ENCODE data around the gene LCLAT1. TPM values are rescaled to one million over a fixed set of nuclear protein-coding genes. Genes with fewer than 3 reads are reported as not detected.
"Not testable (repeated sequence)": the region's sequence is repeated elsewhere in the genome, so short reads cannot be mapped to it uniquely, and the experiment has no call there.

The LCLAT1 gene
- total and polyA plus RNA-seq, 4 experiments from 2014 or later, result 6.1 to 24.9 (median 12.8) TPM

DNA sequence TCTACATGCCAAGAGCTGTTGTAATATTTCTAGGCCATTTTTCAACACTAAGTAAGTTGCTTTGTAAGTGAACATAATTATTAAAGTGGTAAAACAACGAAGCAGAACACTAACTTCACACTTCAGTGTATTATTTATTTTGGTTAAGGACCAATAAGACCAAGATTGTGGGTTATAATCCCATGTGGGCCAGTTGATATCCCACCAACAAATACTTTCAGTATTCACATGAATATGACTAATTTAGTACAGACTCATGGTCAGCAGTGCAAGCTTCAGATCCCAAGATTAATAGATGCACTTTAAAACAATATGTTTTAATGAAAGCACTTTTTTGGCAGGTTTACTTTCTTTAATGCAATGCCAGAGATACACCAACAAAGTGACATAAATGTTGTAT, 154.3 kb downstream of the LCLAT1 start:
- CTCF ChIA-PET (ENCODE audit: partially characterized antibody), result no interaction called here
- no peak overlapping the region for H3K27ac Mint-ChIP-seq

DNA sequence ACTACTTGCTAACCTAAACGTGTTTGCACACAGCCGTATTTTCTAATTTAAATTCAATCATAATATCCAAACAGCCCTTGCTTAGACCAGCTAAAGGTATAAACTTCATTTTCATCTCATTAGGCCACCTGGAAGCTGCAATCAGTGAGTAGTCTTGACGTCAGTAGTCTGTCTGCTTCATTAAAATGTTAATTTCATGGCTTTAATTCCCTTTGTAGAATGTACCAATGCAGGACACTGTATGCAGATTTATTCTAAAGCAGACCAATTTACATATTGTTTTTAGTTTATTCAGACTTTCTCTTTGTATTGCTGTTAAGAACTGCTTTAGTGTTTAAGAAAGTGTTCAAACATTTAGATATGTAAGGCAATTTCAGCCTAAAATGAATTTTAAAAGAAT, 158.2 kb downstream of the LCLAT1 start:
- H3K36me3 Mint-ChIP-seq, result peaks cover 9 to 30% of the 10 kb centered on the region in 2 donors
- H3K27me3 Mint-ChIP-seq, result no peaks in the 10 kb centered on the region

More for the DNA sequence above, 154.3 kb downstream of the LCLAT1 start:
- Mint-ChIP-seq H3K9me3 (peaks cover 5 to 16% (median 9%) of the 10 kb centered on the region in 8 donors), H3K36me3 (peaks cover 21 to 49% of the 10 kb centered on the region in 2 donors), H3K4me1 (peaks cover 0 to 3% (median 0%) of the 10 kb centered on the region in 4 donors), H3K4me3 (no peak overlapping the region), H3K27me3 (no peaks in the 10 kb centered on the region)
- no peaks in the 10 kb centered on the region for H3K4me1 ChIP-seq (ENCODE audit: insufficient read depth, low read length)
- H3K27me3 ChIP-seq (ENCODE audit: insufficient read depth, low read length), result no peaks in the 10 kb centered on the region
- no peaks in the 10 kb centered on the region for H3K36me3 ChIP-seq (ENCODE audit: insufficient read depth, low read length)
- intact Hi-C loops (cut with micrococcal nuclease), result no loop called here
- H3K4me3 ChIP-seq (ENCODE audit: low read length in 2 of 2), result no peak overlapping the region
- no peak overlapping the region for H3K27ac ChIP-seq (ENCODE audit: low read depth, low read length)
- POLR2A ChIA-PET (ENCODE audit: partially characterized antibody), result no interaction called here
- no peak for DNase-seq
- H3K9me3 ChIP-seq (ENCODE audit: control insufficient read depth in 1 of 2, low read length in 2 of 2), result no peaks in the 10 kb centered on the region

DNA sequence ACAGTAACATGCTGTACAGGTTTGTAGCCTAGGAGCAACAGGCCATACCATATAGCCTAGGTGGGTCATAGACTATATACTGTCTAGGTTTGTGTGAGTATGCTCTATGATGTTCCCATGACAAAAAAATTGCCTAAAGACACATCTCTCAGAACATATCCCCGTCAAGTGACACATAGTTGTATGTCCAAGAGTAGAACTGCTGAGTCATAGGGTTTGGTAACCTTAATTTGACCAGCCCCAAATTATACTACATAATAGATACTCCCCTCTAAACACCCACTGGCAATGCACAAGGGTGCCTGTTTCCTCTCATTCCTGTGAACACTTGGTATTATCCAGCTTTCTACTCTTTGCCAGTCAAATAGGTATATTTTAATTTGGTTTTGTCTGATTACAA, 161.6 kb downstream of the LCLAT1 start:
- peaks cover 8 to 22% of the 10 kb centered on the region in 2 donors for H3K36me3 Mint-ChIP-seq
- H3K4me1 ChIP-seq (ENCODE audit: insufficient read depth, low read length), result no peaks in the 10 kb centered on the region
- intact Hi-C loops (cut with micrococcal nuclease), result no loop called here
- DNase-seq, result no peak
- peaks cover 0 to under 1% (median 0%) of the 10 kb centered on the region in 4 donors for H3K4me1 Mint-ChIP-seq
- H3K9me3 Mint-ChIP-seq, result no peaks in the 10 kb centered on the region
- no peaks in the 10 kb centered on the region for H3K9me3 ChIP-seq (ENCODE audit: control insufficient read depth in 1 of 2, low read length in 2 of 2)
- no peak overlapping the region for H3K27ac ChIP-seq (ENCODE audit: low read depth, low read length)
- POLR2A ChIA-PET (ENCODE audit: partially characterized antibody), result no interaction called here
- CTCF ChIA-PET (ENCODE audit: partially characterized antibody), result no interaction called here
- no peaks in the 10 kb centered on the region for H3K27me3 Mint-ChIP-seq
- no peaks in the 10 kb centered on the region for H3K27me3 ChIP-seq (ENCODE audit: insufficient read depth, low read length)
- H3K27ac Mint-ChIP-seq, result no peak overlapping the region
- no peak overlapping the region for H3K4me3 ChIP-seq (ENCODE audit: low read length in 2 of 2)
- H3K4me3 Mint-ChIP-seq, result no peak overlapping the region
- no peaks in the 10 kb centered on the region for H3K36me3 ChIP-seq (ENCODE audit: insufficient read depth, low read length)

More for the DNA sequence above, 158.2 kb downstream of the LCLAT1 start:
- Histone ChIP-seq H3K27me3 (ENCODE audit: insufficient read depth, low read length) (no peaks in the 10 kb centered on the region), H3K4me3 (ENCODE audit: low read length in 2 of 2) (no peak overlapping the region), H3K9me3 (ENCODE audit: control insufficient read depth in 1 of 2, low read length in 2 of 2) (no peaks in the 10 kb centered on the region), H3K36me3 (ENCODE audit: insufficient read depth, low read length) (no peaks in the 10 kb centered on the region), H3K4me1 (ENCODE audit: insufficient read depth, low read length) (no peaks in the 10 kb centered on the region), H3K27ac (ENCODE audit: low read depth, low read length) (no peak overlapping the region)
- Mint-ChIP-seq H3K4me3 (no peak overlapping the region), H3K4me1 (peaks cover 0 to 3% (median 0%) of the 10 kb centered on the region in 4 donors), H3K27ac (no peak overlapping the region), H3K9me3 (peaks cover 0 to 1% (median 0%) of the 10 kb centered on the region in 8 donors)
- intact Hi-C loops (cut with micrococcal nuclease), result no loop called here
- DNase-seq, result no peak
- ChIA-PET CTCF (ENCODE audit: partially characterized antibody) (no interaction called here), POLR2A (ENCODE audit: partially characterized antibody) (no interaction called here)

DNA sequence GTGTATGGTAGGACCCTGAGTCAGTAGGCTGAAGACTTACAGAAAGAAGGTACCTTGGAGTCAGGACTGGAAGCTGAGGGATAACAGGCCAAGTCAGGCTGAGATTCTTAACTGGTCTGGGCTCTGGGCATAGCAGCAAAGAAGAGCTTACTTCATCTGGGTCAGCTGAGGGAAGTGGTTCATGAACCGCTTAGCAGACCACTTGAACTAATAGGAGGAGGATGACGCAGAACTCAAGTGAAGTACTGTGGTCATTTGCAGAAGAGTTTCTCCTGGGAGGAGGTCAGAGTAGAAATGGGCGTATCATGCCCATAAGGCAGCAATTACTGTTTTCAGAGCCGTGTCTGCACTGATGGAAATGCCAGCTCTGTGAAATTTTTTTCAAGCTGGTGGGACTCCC, 164.5 kb downstream of the LCLAT1 start:
- no peaks in the 10 kb centered on the region for H3K4me1 ChIP-seq (ENCODE audit: insufficient read depth, low read length)
- no peak overlapping the region for H3K4me3 ChIP-seq (ENCODE audit: low read length in 2 of 2)
- H3K36me3 Mint-ChIP-seq, result peaks cover 7 to 21% of the 10 kb centered on the region in 2 donors
- DNase-seq, result no peak
- H3K9me3 Mint-ChIP-seq, result no peaks in the 10 kb centered on the region
- ChIA-PET CTCF (ENCODE audit: partially characterized antibody) (interaction anchor here (1.1 to 1.3 kb wide), 2 partner anchors 21 to 99 kb away, joined by 3 to 4 read pairs; no protein-coding TSS in a partner anchor), POLR2A (ENCODE audit: partially characterized antibody) (no interaction called here)
- H3K9me3 ChIP-seq (ENCODE audit: control insufficient read depth in 1 of 2, low read length in 2 of 2), result no peaks in the 10 kb centered on the region
- no peaks in the 10 kb centered on the region for H3K36me3 ChIP-seq (ENCODE audit: insufficient read depth, low read length)
- intact Hi-C loops (cut with micrococcal nuclease), result no loop called here
- H3K27me3 Mint-ChIP-seq, result no peaks in the 10 kb centered on the region
- no peak overlapping the region for H3K4me3 Mint-ChIP-seq
- no peaks in the 10 kb centered on the region for H3K4me1 Mint-ChIP-seq
- H3K27me3 ChIP-seq (ENCODE audit: insufficient read depth, low read length), result no peaks in the 10 kb centered on the region
- no peak overlapping the region for H3K27ac ChIP-seq (ENCODE audit: low read depth, low read length)
- H3K27ac Mint-ChIP-seq, result no peak overlapping the region

DNA sequence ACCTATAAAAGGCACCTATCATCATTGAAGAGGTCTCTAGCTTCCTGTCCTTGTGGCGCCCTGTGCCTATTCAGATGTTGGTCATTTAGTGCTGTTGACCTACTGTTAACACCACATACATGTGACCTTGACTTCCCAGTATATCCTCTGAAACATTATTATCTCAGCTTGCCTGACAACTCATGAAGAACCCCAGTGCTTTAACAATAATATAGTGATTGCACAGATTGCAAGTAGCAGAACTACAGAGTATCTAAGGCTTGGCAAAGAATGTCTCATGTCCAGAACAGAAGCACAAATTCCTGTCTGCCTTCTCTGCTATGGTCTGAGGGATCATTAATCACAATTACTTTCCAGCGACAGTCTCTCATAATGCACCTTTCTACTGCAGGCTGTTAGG, 165.3 kb downstream of the LCLAT1 start:
- peaks cover 6 to 21% of the 10 kb centered on the region in 2 donors for H3K36me3 Mint-ChIP-seq
- H3K9me3 Mint-ChIP-seq, result no peaks in the 10 kb centered on the region
- H3K27me3 Mint-ChIP-seq, result no peaks in the 10 kb centered on the region
- Histone ChIP-seq H3K36me3 (ENCODE audit: insufficient read depth, low read length) (no peaks in the 10 kb centered on the region), H3K27ac (ENCODE audit: low read depth, low read length) (no peak overlapping the region), H3K27me3 (ENCODE audit: insufficient read depth, low read length) (no peaks in the 10 kb centered on the region), H3K9me3 (ENCODE audit: control insufficient read depth in 1 of 2, low read length in 2 of 2) (no peaks in the 10 kb centered on the region), H3K4me3 (ENCODE audit: low read length in 2 of 2) (no peak overlapping the region), H3K4me1 (ENCODE audit: insufficient read depth, low read length) (no peaks in the 10 kb centered on the region)
- intact Hi-C loops (cut with micrococcal nuclease), result no loop called here
- no peaks in the 10 kb centered on the region for H3K4me1 Mint-ChIP-seq
- ChIA-PET CTCF (ENCODE audit: partially characterized antibody) (interaction anchor here (1.1 to 1.3 kb wide), 2 partner anchors 21 to 99 kb away, joined by 3 to 4 read pairs; no protein-coding TSS in a partner anchor), POLR2A (ENCODE audit: partially characterized antibody) (no interaction called here)
- H3K4me3 Mint-ChIP-seq, result no peak overlapping the region
- H3K27ac Mint-ChIP-seq, result no peak overlapping the region
- DNase-seq, result no peak

DNA sequence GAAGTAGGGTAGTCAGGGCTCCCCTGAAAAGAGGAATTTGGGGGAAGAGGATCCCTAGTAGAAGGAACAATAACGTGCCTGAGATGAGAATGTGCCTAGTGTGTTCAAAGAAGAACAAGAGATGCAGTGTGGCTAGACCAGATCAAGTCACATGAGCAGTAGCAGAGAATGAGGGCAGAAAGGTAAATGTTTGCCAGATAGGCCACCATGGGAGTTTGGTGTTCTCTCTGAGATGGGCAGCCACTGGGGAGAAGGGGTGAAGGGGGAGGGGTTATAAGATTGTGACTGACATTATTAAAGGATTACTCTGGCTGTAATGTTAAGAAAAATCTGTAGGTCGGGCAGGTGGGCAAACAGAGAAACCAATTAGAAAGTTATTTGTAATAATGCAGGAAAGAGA, 166.0 kb downstream of the LCLAT1 start:
- Histone ChIP-seq H3K27me3 (ENCODE audit: insufficient read depth, low read length) (no peaks in the 10 kb centered on the region), H3K4me1 (ENCODE audit: insufficient read depth, low read length) (no peaks in the 10 kb centered on the region), H3K27ac (ENCODE audit: low read depth, low read length) (no peak overlapping the region), H3K9me3 (ENCODE audit: control insufficient read depth in 1 of 2, low read length in 2 of 2) (no peaks in the 10 kb centered on the region), H3K4me3 (ENCODE audit: low read length in 2 of 2) (no peak overlapping the region), H3K36me3 (ENCODE audit: insufficient read depth, low read length) (no peaks in the 10 kb centered on the region)
- Mint-ChIP-seq H3K4me3 (peak overlapping the region in 1 of 8 donors; percentile 13), H3K9me3 (no peaks in the 10 kb centered on the region), H3K36me3 (peaks cover 5 to 18% of the 10 kb centered on the region in 2 donors), H3K27me3 (no peaks in the 10 kb centered on the region), H3K27ac (no peak overlapping the region), H3K4me1 (no peaks in the 10 kb centered on the region)
- ChIA-PET POLR2A (ENCODE audit: partially characterized antibody) (no interaction called here), CTCF (ENCODE audit: partially characterized antibody) (interaction anchor here (1.3 kb wide), 1 partner anchor 98 kb away, joined by 3 read pairs; no protein-coding TSS in a partner anchor)
- intact Hi-C loops (cut with micrococcal nuclease), result no loop called here
- DNase-seq, result no peak

DNA sequence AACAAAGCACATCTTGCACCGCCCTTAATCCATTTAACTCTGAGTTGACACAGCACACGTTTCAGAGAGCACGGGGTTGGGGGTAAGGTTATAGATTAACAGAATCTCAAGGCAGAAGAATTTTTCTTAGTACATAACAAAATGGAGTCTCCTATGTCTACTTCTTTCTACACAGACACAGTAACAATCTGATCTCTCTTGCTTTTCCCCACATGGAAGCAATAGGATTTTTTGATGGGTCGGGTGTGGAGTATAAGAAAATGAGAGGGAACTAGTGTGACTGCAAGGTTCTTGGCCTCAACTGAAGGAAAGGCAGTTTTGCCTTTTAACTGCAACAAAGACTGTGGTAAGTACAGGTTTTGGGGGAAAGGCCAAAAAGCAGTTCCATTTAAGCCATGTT, 167.2 kb downstream of the LCLAT1 start:
- H3K4me3 ChIP-seq (ENCODE audit: low read length in 2 of 2); DNase-seq; H3K27me3 ChIP-seq (ENCODE audit: insufficient read depth, low read length); intact Hi-C loops (cut with micrococcal nuclease); H3K27ac ChIP-seq (ENCODE audit: low read depth, low read length); H3K9me3 ChIP-seq (ENCODE audit: control insufficient read depth in 1 of 2, low read length in 2 of 2); H3K27ac Mint-ChIP-seq; CTCF ChIA-PET (ENCODE audit: partially characterized antibody); H3K27me3 Mint-ChIP-seq; H3K36me3 ChIP-seq (ENCODE audit: insufficient read depth, low read length); H3K4me3 Mint-ChIP-seq; H3K4me1 ChIP-seq (ENCODE audit: insufficient read depth, low read length); H3K9me3 Mint-ChIP-seq; H3K4me1 Mint-ChIP-seq; POLR2A ChIA-PET (ENCODE audit: partially characterized antibody): not testable (repeated sequence)
- peaks cover 4 to 20% of the 10 kb centered on the region in 2 donors for H3K36me3 Mint-ChIP-seq

DNA sequence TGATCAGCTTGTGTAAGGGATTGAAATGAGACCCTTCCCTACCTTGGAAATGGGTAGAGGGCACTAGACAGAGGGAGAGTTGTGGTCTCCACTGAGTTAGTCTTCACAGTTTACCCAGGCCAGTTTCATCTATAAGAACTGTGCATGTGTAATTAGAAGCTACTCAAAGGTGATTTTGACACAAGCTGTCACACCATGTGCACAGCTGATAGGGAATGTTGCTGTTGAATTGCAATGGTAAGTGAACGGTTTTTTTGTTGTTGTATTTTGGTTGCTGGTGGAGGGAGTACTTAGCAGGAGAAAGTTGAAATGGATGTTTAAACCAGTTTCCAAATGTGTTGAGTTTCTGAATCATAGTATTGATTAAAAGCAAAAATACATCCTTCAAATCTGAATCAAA, 168.9 kb downstream of the LCLAT1 start:
- no peaks in the 10 kb centered on the region for H3K4me1 Mint-ChIP-seq
- no peak overlapping the region for H3K4me3 Mint-ChIP-seq

More for the DNA sequence above, 168.9 kb downstream of the LCLAT1 start:
- Mint-ChIP-seq H3K27ac (no peak overlapping the region), H3K36me3 (peaks cover 3 to 27% of the 10 kb centered on the region in 2 donors), H3K9me3 (no peaks in the 10 kb centered on the region), H3K27me3 (no peaks in the 10 kb centered on the region)
- intact Hi-C loops (cut with micrococcal nuclease), result no loop called here
- DNase-seq, result no peak
- H3K27ac ChIP-seq (ENCODE audit: low read depth, low read length), result no peak overlapping the region
- H3K4me3 ChIP-seq (ENCODE audit: low read length in 2 of 2), result no peak overlapping the region
- CTCF ChIA-PET (ENCODE audit: partially characterized antibody), result no interaction called here
- no peaks in the 10 kb centered on the region for H3K9me3 ChIP-seq (ENCODE audit: control insufficient read depth in 1 of 2, low read length in 2 of 2)
- no peaks in the 10 kb centered on the region for H3K27me3 ChIP-seq (ENCODE audit: insufficient read depth, low read length)
- H3K36me3 ChIP-seq (ENCODE audit: insufficient read depth, low read length), result no peaks in the 10 kb centered on the region
- no peaks in the 10 kb centered on the region for H3K4me1 ChIP-seq (ENCODE audit: insufficient read depth, low read length)
- POLR2A ChIA-PET (ENCODE audit: partially characterized antibody), result interaction anchor here (1.1 kb wide), 1 partner anchor 394 kb away, joined by 3 read pairs; no protein-coding TSS in a partner anchor

Measured in CD4-positive, alpha-beta memory T cell (primary cell).